Fibroblast of pulmonary artery (primary cell): ENCODE measurements around the gene PTGES3.

Source experiments
- DNase-seq: peaks from one replicate; pipeline ENCODE4 v3.0.0-alpha.2; 2010; ENCODE audit warnings: low read depth
- H3K4me3 ChIP-seq: replicated peaks from 2 replicates; pipeline ENCODE4 v1.5.1; 2011; ENCODE audit warnings: low read depth, mild to moderate bottlenecking, control low read depth, low read length, moderate library complexity
- TF ChIP-seq, protein P1 (sequence below): IDR thresholded peaks from 2 replicates; pipeline ENCODE4 v1.5.1; 2011; ENCODE audit warnings: mild to moderate bottlenecking, control low read depth, low read length, inconsistent platforms; ENCODE audit errors: missing control alignments

PTGES3 gene

DNA sequence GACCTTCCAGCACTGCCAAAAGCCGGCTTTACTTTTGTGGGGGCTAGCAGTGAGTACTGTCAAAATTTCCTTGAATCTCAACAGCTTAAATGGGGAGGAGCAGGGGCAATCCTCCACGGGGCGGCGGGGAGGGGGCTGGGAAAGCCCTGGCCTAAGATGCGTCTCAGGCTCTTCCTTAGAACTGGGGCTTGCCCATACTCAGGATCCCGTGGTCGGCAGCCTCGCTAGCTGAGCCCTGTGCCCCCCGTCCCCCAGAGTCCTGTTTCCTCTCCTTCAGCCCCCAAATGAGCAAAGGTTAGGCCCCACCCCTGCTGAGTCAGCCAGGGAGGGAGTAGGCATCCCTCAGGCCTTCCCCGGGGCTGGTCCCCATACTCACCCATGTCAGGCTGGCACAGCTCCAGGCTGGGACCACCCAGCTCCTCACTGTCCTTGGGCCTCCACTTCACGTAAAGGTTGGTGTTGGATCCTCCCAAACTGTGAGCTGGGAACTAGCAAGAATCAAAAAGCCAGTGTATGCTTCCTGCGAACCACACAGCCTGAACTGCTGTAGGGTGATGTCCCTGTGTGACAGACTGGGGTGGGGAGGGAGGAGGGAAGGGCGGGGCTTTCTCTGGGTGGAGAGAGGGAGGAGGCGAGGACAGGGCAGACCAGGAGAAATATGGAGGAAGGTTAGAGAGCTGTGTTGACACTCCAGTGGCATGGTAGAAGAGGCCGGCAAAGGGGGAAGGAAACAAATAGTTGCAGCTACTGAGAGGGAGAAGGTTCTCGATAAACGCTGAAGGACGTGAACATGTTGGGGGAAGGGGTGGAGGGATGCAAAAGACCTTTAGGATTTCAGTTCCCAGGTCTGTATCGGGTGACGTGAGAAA, 52.0 kb downstream of the PTGES3 start:
- DNase-seq, result peak; percentile 89
- H3K4me3 ChIP-seq, result peak overlapping the region; percentile 82
- TF ChIP-seq, protein P1, sequence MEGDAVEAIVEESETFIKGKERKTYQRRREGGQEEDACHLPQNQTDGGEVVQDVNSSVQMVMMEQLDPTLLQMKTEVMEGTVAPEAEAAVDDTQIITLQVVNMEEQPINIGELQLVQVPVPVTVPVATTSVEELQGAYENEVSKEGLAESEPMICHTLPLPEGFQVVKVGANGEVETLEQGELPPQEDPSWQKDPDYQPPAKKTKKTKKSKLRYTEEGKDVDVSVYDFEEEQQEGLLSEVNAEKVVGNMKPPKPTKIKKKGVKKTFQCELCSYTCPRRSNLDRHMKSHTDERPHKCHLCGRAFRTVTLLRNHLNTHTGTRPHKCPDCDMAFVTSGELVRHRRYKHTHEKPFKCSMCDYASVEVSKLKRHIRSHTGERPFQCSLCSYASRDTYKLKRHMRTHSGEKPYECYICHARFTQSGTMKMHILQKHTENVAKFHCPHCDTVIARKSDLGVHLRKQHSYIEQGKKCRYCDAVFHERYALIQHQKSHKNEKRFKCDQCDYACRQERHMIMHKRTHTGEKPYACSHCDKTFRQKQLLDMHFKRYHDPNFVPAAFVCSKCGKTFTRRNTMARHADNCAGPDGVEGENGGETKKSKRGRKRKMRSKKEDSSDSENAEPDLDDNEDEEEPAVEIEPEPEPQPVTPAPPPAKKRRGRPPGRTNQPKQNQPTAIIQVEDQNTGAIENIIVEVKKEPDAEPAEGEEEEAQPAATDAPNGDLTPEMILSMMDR, result no peak

DNA sequence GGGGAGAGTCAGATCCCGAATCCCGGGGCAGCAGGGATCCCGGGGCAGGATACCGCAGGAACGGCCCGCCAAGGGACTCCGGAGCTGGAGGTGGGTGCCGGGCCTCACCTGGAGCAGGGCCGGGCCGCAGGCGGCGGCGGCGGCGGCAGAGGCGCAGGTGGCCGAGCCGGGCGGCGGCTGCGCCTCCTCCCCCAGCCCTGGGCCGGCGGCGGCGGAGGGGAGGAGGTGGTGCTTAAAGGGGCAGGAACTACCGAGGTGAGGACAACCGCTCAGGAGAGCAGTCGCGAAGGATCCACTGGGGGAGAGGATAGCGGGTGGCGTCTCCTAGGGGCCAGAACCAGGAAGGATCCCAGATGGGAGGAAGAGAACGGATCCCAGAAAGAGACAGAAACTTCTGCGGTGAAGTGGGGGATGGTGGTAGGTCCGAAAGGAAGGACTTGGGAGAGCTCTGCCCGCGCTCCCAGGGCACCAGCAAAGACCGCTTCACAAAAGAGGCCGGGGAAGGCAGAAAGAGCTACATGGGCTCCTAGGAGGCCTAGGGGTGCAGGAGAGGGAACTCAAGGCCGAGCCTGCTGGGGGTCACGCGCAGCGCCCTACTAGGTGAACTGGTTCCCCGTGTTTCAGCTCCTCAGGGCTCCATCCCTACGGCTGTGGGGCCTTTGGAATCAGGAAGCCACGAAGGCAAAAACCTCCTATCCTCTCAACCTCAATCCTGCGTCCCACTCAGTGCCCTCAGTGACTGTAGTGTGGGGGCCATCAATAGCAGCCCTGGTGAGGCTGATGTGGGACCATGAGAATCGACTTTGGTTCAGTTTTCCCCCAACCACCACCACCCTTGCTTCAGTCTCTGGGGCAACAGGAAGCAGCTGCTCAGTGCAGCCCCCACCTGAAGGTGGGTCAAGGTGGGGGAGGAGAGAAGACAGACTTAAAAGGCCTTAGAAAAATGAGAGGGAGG, 53.0 kb downstream of the PTGES3 start:
- TF ChIP-seq, protein P1, result peak; percentile 58
- H3K4me3 ChIP-seq, result peak overlapping the region; percentile 82
- DNase-seq, result peak; percentile 86

DNA sequence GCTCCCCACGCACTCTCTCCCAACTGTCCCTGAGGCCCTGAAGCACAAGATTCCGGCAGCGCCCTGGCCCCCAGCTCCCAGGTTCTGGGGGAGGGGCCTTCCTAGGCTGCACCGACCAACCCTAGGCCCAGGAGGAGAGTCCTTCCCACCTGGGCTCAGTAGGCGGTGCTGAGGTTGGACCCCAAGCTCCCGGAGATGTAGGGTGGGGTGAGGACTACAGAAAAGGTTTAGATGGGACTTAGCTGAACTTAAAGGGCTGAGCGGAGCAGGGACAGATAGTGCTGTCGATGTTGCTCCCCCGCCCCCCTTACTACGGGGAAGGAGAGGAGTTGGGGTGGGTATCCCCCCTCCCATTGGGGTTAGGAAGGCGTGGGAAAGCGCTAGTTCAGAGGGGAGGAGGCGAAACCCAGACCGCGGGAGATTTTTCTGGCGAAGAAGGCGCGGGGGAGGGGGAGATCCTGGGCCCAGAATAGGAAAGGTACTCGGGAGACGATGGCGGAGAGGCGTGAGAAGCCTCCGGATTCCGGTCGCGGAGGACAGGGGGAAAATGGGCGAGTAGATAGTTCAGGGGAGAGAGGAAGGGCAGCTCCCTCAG, 53.7 kb downstream of the PTGES3 start:
- no peak for DNase-seq
- H3K4me3 ChIP-seq, result peak overlapping the region; percentile 82
- TF ChIP-seq, protein P1, result no peak

DNA sequence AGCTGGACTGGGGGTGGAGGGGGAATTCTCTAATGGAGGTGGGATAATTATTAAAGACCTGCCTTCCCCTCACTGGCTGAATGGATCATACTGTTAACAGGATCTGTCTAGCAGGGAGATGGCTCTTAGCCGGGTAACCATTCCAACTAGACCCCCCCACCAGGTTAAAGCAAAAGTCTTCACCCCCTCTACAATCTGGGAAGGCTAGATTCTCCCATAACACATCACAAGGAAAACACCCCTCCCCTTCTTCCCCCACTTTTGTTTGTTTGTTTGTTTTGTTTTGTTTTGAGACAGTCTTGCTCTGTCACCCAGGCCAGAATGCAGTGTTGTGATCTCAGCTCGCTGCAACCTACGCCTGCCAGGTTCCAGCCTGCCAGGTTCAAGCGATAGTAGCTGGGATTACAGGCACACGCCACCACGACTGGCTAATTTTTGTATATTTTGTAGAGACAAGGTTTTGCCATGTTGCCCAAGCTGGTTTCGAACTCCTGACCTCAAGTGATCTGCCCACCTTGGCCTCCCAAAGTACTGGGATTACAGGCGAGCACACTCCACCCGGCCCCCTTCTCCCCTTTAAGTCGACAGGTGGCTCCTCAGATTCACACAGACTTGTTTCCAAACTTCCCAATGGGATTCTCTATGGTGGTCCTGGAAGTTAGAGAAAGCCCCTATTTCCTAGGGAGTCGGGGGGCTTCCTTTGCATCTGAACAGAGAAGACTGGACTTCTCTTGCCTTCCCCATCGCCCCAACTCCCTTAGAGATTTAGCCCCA, 54.4 kb downstream of the PTGES3 start:
- TF ChIP-seq, protein P1, result no peak
- no peak for DNase-seq
- H3K4me3 ChIP-seq, result peak overlapping the region; percentile 82

DNA sequence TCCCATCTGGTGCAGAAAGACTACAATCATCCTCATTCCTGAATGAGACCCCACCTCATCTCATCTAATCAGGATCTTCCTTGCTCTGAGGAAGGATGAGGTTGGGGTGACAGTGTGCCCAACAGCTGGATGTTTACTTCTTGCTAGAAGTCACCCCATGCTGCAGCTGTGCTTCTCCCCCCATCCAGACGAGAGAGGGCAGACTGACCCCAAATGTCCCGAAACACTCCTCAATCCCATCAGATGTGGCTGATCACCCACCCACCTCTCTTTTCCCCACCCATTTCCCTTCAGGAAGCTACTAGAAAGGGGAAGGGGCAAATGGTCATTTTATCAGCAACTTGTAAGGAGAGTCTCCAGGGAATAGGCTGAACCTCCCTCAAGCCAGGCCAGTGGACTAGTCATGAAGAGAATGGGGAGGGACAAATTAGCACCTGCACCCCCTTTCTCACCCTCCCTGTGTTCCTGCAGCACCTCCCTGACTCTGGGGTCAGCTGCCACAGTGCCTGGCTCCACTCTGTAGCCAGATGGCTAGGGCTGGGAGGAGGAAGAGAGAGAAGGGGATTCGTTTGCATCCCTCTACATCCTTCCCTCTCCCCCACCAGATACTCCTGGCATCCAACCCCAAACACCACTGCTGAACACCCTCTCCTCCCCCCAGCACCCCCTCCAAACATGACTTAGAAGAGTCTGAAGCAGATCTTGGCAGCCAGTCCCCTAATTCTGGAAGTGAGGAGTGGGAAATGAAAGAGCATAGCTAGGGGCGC, 55.2 kb downstream of the PTGES3 start:
- no peak for DNase-seq
- TF ChIP-seq, protein P1, result no peak
- peak overlapping the region; percentile 82 for H3K4me3 ChIP-seq
